Hepatocyte (in vitro differentiated cells): Measurements from ENCODE around the gene EPGN. TPM values are rescaled to one million over a fixed set of nuclear protein-coding genes. Genes with fewer than 3 reads are reported as not detected.

Source experiments
- DNase-seq: peaks from one replicate; pipeline ENCODE4 v3.0.0-alpha.2; 2016; ENCODE audit warnings: low spot score
- H2AFZ ChIP-seq: fragments of 200-600 bp; sonication (generic); 2 replicates; pipeline ENCODE4 v1.6.0; 2016; ENCODE audit warnings: antibody characterized with exemption, mild to moderate bottlenecking
- H3K27ac ChIP-seq: fragments of 200-600 bp; sonication (generic); 2 replicates; pipeline ENCODE4 v1.5.1; 2016; ENCODE audit warnings: mild to moderate bottlenecking
- H3K27me3 ChIP-seq: fragments of 200-600 bp; sonication (generic); 2 replicates; pipeline ENCODE4 v1.6.1; 2016
- H3K36me3 ChIP-seq: fragments of 200-600 bp; sonication (generic); replicated peaks from 2 replicates; pipeline ENCODE4 v1.5.1; 2016; ENCODE audit warnings: low read depth; ENCODE audit not compliant: insufficient read depth
- H3K4me1 ChIP-seq: fragments of 200-600 bp; sonication (generic); 2 replicates; pipeline ENCODE4 v1.5.1; 2016; ENCODE audit warnings: mild to moderate bottlenecking, moderate library complexity; ENCODE audit not compliant: insufficient read depth
- H3K4me2 ChIP-seq: fragments of 200-600 bp; sonication (generic); 2 replicates; pipeline ENCODE4 v1.6.0; 2016
- H3K4me3 ChIP-seq: fragments of 200-600 bp; sonication (generic); 2 replicates; pipeline ENCODE4 v1.5.1; 2016; ENCODE audit warnings: mild to moderate bottlenecking
- H3K79me2 ChIP-seq: fragments of 200-600 bp; sonication (generic); 2 replicates; pipeline ENCODE4 v1.6.0; 2017; ENCODE audit warnings: mild to moderate bottlenecking
- H3K9me2 ChIP-seq: fragments of 200-600 bp; sonication (generic); replicated peaks from 2 replicates; pipeline ENCODE4 v1.6.0; 2017; ENCODE audit warnings: mild to moderate bottlenecking; ENCODE audit not compliant: insufficient read depth
- H3K9me3 ChIP-seq: fragments of 200-600 bp; sonication (generic); 2 replicates; pipeline ENCODE4 v1.5.1; 2016; ENCODE audit warnings: low read depth, mild to moderate bottlenecking
- H4K20me1 ChIP-seq: fragments of 200-600 bp; sonication (generic); 2 replicates; pipeline ENCODE4 v1.6.0; 2016; ENCODE audit warnings: mild to moderate bottlenecking; ENCODE audit not compliant: insufficient read depth, poor library complexity, severe bottlenecking
- CTCF ChIP-seq: fragments of 200-600 bp; sonication (generic); IDR thresholded peaks from 2 replicates; pipeline ENCODE4 v1.5.1; 2016; ENCODE audit warnings: antibody characterized with exemption, mild to moderate bottlenecking; ENCODE audit not compliant: poor library complexity
- EZH2 ChIP-seq: fragments of 200-600 bp; sonication (generic); IDR thresholded peaks from 2 replicates; pipeline ENCODE4 v1.6.1; 2016; ENCODE audit warnings: antibody characterized with exemption, mild to moderate bottlenecking, borderline replicate concordance
- EZH2phosphoT487 ChIP-seq: fragments of 200-600 bp; sonication (generic); IDR thresholded peaks from one replicate; pipeline ENCODE4 v1.6.1; 2018; ENCODE audit warnings: antibody characterized with exemption, mild to moderate bottlenecking, low read depth, moderate library complexity; ENCODE audit not compliant: unreplicated experiment, severe bottlenecking
- WGBS: methylation state at CpG from one replicate; pipeline ENCODE4 v1.1.6; 2016; ENCODE audit warnings: low lambda C conversion rate; ENCODE audit errors: missing lambda C conversion rate; 5-methylcytosine and 5-hydroxymethylcytosine counted together
- polyA plus RNA-seq: library from polyadenylated mRNA; unstranded; fragments of >200 nt; fragmentation: Nextera tagmentation; extraction: Ambion mirVana; gene quantifications from 2 replicates; pipeline ENCODE4 v1.2.1, GENCODE V29; 2016
- total RNA-seq: library from RNA; depleted of rRNA; stranded (reverse); fragments of >200 nt; gene quantifications from 2 replicates; pipeline ENCODE4 v1.2.3, GENCODE V29; 2014

EPGN gene
- total and polyA plus RNA-seq, 2 experiments from 2014 or later: 0.24 to 1.2 TPM

GRCh38 chr4:74283614-74284013 is 24.7 kb upstream of the EPGN start:
- DNase-seq: no peak
- Histone ChIP-seq H4K20me1 (no peaks in the 10 kb centered on the region), H3K27me3 (no peaks in the 10 kb centered on the region), H3K36me3 (no peaks in the 10 kb centered on the region), H3K9me2 (no peaks in the 10 kb centered on the region), H3K4me3 (no peak overlapping the region), H3K4me2 (no peak overlapping the region), H3K4me1 (no peaks in the 10 kb centered on the region), H3K27ac (no peak overlapping the region), H3K9me3 (no peaks in the 10 kb centered on the region), H2AFZ (no peak overlapping the region), H3K79me2 (no peaks in the 10 kb centered on the region)
- WGBS: 68% methylated on average over 2 of the region's 2 CpGs
- TF ChIP-seq EZH2phosphoT487 (no peak), CTCF (no peak), EZH2 (no peak)

- H3K9me3 ChIP-seq: no peaks in the 10 kb centered on the region
- no peak overlapping the region for H3K4me2 ChIP-seq
- DNase-seq: no peak
- no peaks in the 10 kb centered on the region for H3K79me2 ChIP-seq
- no peak for TF ChIP-seq EZH2phosphoT487
- no peak for TF ChIP-seq CTCF
- no peak for TF ChIP-seq EZH2
- H3K27me3 ChIP-seq: no peaks in the 10 kb centered on the region
- H3K4me1 ChIP-seq: no peaks in the 10 kb centered on the region
- no peaks in the 10 kb centered on the region for H4K20me1 ChIP-seq
- H2AFZ ChIP-seq: no peak overlapping the region
- H3K9me2 ChIP-seq: no peaks in the 10 kb centered on the region
- WGBS: 81% methylated on average over 3 of the region's 3 CpGs
- no peaks in the 10 kb centered on the region for H3K36me3 ChIP-seq
- H3K4me3 ChIP-seq: no peak overlapping the region
- no peak overlapping the region for H3K27ac ChIP-seq
Measured at GRCh38 chr4:74284053-74284452, 24.2 kb upstream of the EPGN start.

GRCh38 chr4:74287164-74287563 is 21.1 kb upstream of the EPGN start:
- H3K9me3 ChIP-seq: no peaks in the 10 kb centered on the region
- H3K36me3 ChIP-seq: no peaks in the 10 kb centered on the region
- H3K4me1 ChIP-seq: no peaks in the 10 kb centered on the region
- DNase-seq: no peak
- no peak overlapping the region for H3K4me3 ChIP-seq
- H3K27ac ChIP-seq: no peak overlapping the region
- H3K4me2 ChIP-seq: no peak overlapping the region
- no peaks in the 10 kb centered on the region for H3K9me2 ChIP-seq
- no peak overlapping the region for H2AFZ ChIP-seq
- WGBS: 90% methylated on average over 1 of the region's 1 CpG
- TF ChIP-seq CTCF: no peak
- no peaks in the 10 kb centered on the region for H3K79me2 ChIP-seq
- no peaks in the 10 kb centered on the region for H4K20me1 ChIP-seq
- no peaks in the 10 kb centered on the region for H3K27me3 ChIP-seq

GRCh38 chr4:74287791-74288190 is 20.5 kb upstream of the EPGN start:
- H3K27me3 ChIP-seq: no peaks in the 10 kb centered on the region
- no peaks in the 10 kb centered on the region for H3K9me2 ChIP-seq
- no peaks in the 10 kb centered on the region for H3K4me1 ChIP-seq
- H2AFZ ChIP-seq: no peak overlapping the region
- no peaks in the 10 kb centered on the region for H3K9me3 ChIP-seq
- no peaks in the 10 kb centered on the region for H3K36me3 ChIP-seq
- no peak overlapping the region for H3K4me2 ChIP-seq
- H3K4me3 ChIP-seq: no peak overlapping the region
- no peak for TF ChIP-seq EZH2phosphoT487
- no peak for TF ChIP-seq CTCF
- no peak for TF ChIP-seq EZH2
- no peak for DNase-seq
- no peaks in the 10 kb centered on the region for H3K79me2 ChIP-seq
- H4K20me1 ChIP-seq: no peaks in the 10 kb centered on the region
- H3K27ac ChIP-seq: no peak overlapping the region
